NCI-H82 treated with DMSO at 0.1 percent for 48 hours (cell line): Measurements from ENCODE around the gene BIRC5.

Source experiments
- DNase-seq: peaks from one replicate; lab custom pipeline; 2025; ENCODE audit not compliant: unreplicated experiment; lab: John Stamatoyannopoulos, UW

Gene BIRC5

GRCh38 chr17:78183916-78184315 is 30.1 kb upstream of the BIRC5 start:
- DNase-seq = no peak

- no peak for DNase-seq
These were observed 29.7 kb upstream of the BIRC5 start for GRCh38 chr17:78184351-78184750.

- DNase-seq = no peak
These were observed 29.2 kb upstream of the BIRC5 start for GRCh38 chr17:78184868-78185267.

- DNase-seq = no peak
These were observed 27.9 kb upstream of the BIRC5 start for GRCh38 chr17:78185981-78186691.

DNA sequence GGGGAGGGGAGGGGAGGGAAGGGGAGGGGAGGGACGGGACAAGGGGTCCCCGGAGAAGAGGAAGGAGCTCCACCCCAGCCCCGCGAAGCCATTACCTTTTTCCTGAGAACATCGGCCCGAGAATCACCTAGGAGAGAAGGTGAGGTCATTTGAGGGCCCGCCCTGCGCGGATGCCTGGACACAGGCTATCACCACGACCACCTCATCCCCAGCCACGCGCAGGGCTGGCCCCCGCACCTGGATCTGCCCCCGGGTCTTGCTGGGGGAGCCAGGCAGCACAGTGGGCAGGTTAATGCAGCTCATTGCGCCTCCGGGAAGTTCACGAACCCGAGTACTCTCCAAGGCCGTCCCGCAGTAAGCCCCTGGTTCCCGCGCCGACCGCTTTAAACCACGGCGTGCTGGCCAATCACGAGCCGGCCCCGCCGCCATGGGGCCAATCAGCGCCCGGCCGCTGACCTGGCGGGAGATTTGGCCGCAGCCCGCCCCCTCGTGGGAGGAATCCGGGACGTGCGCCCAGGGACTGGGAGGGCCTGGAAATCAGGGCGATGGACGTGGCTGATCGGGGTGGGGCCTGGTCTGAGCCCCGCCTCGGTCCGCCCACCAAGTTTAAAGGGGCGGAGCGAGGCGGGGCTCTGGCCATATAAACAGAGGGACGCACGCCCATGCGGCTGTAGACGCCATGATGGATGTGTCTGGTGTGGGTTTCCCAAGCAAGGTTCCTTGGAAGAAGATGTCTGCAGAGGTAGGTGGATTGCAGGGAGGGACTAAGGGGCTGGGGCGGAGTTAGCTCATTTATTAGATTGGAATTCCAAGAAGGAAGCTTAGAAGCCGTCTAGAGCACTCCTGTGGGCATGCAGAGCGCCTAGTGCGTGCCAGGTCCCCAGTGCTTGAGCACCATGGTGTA is 27.1 kb upstream of the BIRC5 start, which contains the start of the genes AFMID and TK1:
AFMID (plus strand) TSS at position 671 of the 904 bp plus-strand sequence; CDS start at position 680, 9 bp downstream.
TK1 (minus strand) TSS at position 361 of the 904 bp plus-strand sequence; CDS start at position 303, 58 bp downstream.
- peak; percentile 97 for DNase-seq

GRCh38 chr17:78196716-78197115 is 17.3 kb upstream of the BIRC5 start:
- no peak for DNase-seq

GRCh38 chr17:78197147-78197832 is 16.8 kb upstream of the BIRC5 start:
- DNase-seq = no peak

DNA sequence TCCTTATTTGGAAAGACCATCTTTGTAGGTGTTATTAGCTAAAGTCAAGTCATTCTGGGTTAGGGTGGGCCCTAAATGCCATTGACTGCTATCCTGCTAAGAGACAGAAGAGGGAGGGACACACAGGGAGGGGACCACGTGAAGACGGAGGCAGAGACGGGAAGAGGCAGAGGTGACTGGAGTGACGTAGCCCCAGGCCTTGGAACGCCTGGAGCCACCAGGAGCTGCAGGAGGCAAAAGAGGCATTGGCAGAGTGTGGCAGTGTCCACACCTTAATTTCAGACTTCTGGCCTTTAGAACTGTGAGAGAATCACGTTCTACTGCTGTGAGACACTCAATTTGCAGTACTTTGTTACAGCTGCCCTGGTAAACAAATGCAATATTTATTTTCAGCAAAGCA is 13.6 kb upstream of the BIRC5 start:
- DNase-seq = no peak

- no peak for DNase-seq
These were observed 11.4 kb upstream of the BIRC5 start for GRCh38 chr17:78202666-78203065.

GRCh38 chr17:78204387-78205123 is 9.5 kb upstream of the BIRC5 start:
- no peak for DNase-seq

DNA sequence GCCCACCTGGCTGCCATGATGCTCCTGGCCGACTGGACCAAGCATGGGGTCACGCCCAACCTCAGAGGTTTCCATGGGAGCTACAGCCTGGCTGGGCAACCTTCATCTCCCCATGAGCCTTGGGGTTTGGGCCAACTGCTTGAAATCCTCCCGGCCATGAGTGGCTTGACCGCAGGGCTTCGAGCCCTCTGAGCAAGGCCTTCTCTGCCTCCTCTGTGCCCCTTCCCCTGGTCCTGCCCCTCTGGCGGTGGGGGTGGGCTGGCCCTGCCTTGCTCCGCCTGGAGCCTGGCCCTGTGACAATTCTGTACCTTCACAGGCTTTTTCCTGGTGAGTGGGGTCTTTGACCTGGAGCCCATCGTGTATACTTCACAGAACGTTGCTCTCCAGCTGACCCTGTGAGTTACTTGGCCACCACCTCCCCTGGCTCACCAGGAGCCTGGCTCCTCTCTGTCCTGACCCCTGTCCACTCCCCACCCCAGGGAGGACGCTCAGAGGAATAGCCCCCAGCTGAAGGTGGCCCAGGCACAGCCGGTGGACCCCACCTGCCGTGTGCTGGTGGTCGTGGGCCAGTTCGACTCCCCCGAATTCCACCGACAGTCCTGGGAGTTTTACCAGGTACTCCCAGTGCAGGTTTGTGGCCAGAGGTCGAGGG is 8.8 kb upstream of the BIRC5 start:
- DNase-seq = no peak

GRCh38 chr17:78206298-78206697 is 7.8 kb upstream of the BIRC5 start:
- DNase-seq = no peak

DNA sequence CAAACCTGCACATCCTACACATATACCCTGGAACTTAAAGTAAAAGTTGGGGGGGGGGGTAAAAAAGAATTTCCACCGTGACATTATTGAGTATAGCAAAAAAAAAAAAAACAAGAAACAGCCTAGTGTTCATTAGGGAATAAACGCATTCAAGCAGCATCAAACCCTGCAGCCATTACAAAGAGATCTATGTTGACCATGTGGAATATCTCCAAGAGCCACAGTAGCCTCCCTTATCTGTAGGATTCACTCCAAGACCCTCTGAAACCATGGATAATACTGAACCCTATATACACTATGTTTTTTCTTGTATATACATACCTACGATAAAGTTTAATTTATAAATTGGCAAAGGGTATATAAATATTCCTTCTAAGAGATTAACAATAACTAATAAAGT is 5.6 kb upstream of the BIRC5 start:
- no peak for DNase-seq

DNA sequence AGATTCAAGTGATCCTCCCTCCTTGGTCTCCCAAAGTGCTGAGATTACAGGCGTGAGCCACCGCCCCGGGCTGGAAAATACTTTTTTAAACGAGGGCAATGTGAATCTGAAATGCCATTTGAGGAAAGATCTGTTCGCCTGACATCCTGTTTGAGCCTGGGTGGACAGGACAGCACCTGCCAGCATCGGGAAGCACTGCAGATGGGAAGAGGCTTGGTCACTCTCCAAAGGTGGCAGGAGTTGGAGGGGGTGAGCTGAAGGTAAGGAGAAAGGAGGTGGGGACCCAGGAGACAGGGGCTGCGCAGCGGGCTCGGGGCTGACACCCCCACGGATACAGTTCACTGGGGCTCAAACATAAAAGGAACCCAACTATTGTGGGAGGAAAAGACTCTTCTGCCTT is 3.9 kb upstream of the BIRC5 start:
- DNase-seq = no peak

DNA sequence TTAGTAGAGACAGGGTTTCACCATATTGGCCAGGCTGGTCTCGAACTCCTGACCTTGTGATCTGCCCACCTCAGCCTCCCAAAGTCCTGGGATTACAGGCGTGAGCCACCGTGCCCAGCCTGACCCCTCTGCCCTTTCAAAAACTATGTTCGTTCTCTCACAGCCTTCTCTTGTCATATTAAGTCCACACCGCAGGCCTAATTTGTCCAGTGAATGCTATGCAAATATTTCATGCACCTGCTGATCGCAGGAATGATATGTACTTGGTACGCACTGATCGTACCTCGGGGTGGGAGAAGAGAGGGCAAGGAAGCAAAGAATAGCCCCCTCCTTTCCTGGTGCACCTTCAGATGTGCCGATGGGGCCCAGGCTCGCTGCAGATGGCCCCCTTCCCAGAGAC is 3.0 kb upstream of the BIRC5 start:
- no peak for DNase-seq

- no peak for DNase-seq
These were observed 631 bp downstream of the BIRC5 start for GRCh38 chr17:78214706-78215061.

- DNase-seq = no peak
These were observed 5.5 kb downstream of the BIRC5 start for GRCh38 chr17:78219396-78220150.

DNA sequence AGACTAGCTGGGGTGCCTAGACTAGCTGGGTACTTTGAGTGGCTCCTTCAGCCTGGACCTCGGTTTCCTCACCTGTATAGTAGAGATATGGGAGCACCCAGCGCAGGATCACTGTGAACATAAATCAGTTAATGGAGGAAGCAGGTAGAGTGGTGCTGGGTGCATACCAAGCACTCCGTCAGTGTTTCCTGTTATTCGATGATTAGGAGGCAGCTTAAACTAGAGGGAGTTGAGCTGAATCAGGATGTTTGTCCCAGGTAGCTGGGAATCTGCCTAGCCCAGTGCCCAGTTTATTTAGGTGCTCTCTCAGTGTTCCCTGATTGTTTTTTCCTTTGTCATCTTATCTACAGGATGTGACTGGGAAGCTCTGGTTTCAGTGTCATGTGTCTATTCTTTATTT is 9.0 kb downstream of the BIRC5 start:
- DNase-seq = no peak

- no peak for DNase-seq
These were observed 9.7 kb downstream of the BIRC5 start for GRCh38 chr17:78223765-78224164.
